Effector memory CD8-positive, alpha-beta T cell (primary cell): ENCODE results near the gene PC.

Experiments used
- ATAC-seq: fragments of 150-1000 bp; cut with Tn5 transposase; replicated peaks from 2 replicates; pipeline ENCODE4 v1.10.0; 2021; ENCODE audit warnings: mild to moderate bottlenecking, moderate library complexity
- DNase-seq, 3 experiments: peaks; one replicate each; pipeline ENCODE4 v3.0.0; 2021
- H3K27ac Mint-ChIP-seq, 2 donors: one replicate each; pipeline ENCODE4 v1.8.0; 2022; ENCODE audit warnings: mild to moderate bottlenecking in 2 of 2, mixed read lengths in 2 of 2, moderate library complexity in 2 of 2
- H3K27me3 Mint-ChIP-seq, 2 donors: one replicate each; pipeline ENCODE4 v1.8.0; 2022; ENCODE audit warnings: mixed read lengths in 2 of 2
- H3K36me3 Mint-ChIP-seq: one replicate; pipeline ENCODE4 v1.8.0; 2022; ENCODE audit warnings: mild to moderate bottlenecking, moderate library complexity, mixed read lengths; ENCODE audit not compliant: insufficient read depth
- H3K4me1 Mint-ChIP-seq, 2 donors: one replicate each; pipeline ENCODE4 v1.8.0; 2022; ENCODE audit warnings: low read depth in 2 of 2, mixed read lengths in 2 of 2
- H3K4me3 Mint-ChIP-seq, 2 donors: one replicate each; pipeline ENCODE4 v1.8.0; 2022; ENCODE audit warnings: mild to moderate bottlenecking in 2 of 2, mixed read lengths in 2 of 2, moderate library complexity in 2 of 2
- H3K9me3 Mint-ChIP-seq, 2 donors: one replicate each; pipeline ENCODE4 v1.8.0; 2022; ENCODE audit warnings: mixed read lengths in 2 of 2

Gene PC

DNA sequence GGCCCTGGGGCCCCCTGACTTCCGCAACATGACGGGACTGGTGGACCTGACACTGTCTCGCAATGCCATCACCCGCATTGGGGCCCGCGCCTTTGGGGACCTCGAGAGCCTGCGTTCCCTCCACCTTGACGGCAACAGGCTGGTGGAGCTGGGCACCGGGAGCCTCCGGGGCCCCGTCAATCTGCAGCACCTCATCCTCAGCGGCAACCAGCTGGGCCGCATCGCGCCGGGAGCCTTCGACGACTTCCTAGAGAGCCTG is 100.3 kb downstream of the PC start:
- ATAC-seq: no peak
- peaks cover 4% of the 10 kb centered on the region for H3K36me3 Mint-ChIP-seq
- no peaks in the 10 kb centered on the region for H3K27me3 Mint-ChIP-seq
- DNase-seq: no peak
- H3K9me3 Mint-ChIP-seq: no peaks in the 10 kb centered on the region
- peak overlapping the region; percentile 70 to 74 for H3K4me3 Mint-ChIP-seq
- H3K27ac Mint-ChIP-seq: no peak overlapping the region
- peaks cover 4 to 5% of the 10 kb centered on the region in 2 donors for H3K4me1 Mint-ChIP-seq

DNA sequence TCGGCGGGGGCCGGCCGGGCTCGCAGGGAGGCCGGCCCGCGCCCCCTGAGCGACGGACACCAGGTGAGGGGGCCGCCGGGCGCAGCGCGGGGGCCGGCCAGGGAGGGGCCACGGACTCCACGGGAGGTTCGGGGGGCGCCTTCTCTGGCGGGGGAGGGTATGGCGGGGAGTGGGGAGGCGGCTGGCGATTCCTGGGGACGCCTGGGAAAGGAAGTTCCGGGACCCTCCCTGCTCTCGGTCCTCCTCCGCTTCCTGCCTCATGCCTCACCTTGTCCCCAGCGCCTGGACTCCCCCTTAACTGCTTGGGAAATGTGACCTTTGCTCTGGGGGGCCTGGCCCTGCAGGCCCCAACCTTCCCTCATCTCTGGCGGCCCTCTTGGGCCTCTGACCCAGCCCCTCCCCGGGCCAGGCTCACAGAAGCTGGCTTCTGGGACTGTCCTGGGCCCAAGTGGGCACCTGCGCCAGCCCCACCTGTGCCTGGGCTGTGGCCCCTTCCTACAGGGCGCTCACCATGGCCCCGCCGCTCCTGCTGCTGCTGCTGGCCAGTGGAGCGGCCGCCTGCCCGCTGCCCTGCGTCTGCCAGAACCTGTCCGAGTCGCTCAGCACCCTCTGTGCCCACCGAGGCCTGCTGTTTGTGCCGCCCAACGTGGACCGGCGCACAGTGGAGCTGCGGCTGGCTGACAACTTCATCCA is 100.8 kb downstream of the PC start:
- ATAC-seq (no peak), DNase-seq (no peak)
- H3K27ac Mint-ChIP-seq: no peak overlapping the region
- no peaks in the 10 kb centered on the region for H3K27me3 Mint-ChIP-seq
- peaks cover 4 to 5% of the 10 kb centered on the region in 2 donors for H3K4me1 Mint-ChIP-seq
- peak overlapping the region; percentile 70 to 74 for H3K4me3 Mint-ChIP-seq
- H3K36me3 Mint-ChIP-seq: peaks cover 4% of the 10 kb centered on the region
- H3K9me3 Mint-ChIP-seq: no peaks in the 10 kb centered on the region

DNA sequence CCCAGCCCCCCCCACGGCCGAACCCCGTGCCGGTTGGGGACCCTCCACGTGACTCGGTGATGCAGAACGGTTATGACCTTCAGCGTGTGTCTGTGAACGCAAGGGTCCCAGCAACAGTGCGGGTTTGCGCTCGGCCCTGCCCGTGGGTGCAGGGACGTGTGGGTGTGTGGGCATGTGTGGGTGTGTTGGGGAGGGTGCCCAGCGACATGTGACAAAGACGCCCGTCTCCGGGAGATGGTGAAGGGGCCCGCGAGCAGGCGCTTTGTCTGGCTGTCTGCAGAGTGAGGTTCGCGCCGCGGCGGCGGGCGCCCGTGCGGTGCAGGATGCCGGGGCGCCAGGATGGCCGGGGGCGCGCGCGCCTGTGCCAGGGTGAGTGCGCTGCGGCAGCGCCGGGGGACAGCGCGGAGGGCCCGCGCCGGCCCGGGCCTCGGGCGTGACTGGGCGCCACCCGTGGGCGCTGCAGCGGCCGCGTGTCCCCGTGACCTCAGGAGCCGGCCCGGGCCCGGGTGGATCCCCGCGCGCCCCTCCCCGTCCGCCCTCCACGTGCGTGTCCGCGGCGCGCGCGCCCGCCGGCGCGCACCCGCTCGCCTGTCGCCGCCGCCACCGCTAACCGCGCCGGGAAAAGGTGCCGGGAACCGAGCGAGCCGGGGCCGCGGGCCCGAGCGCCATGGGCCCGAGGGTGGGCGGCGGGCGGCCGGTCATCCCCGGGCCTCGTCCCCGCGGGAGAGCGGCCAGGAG is 101.5 kb downstream of the PC start, which contains the start of gene LRFN4:
LRFN4 (plus strand) TSS at position 569 of the 738 bp plus-strand sequence. CDS start 681 bp downstream, outside the sequence.
- Mint-ChIP-seq H3K9me3 (no peaks in the 10 kb centered on the region), H3K4me3 (peak within 1 kb of the TSS; percentile 87 to 90), H3K27me3 (no peaks in the 10 kb centered on the region), H3K27ac (peak within 1 kb of the TSS; percentile 57 to 85), H3K36me3 (peaks cover 7% of the 10 kb centered on the region), H3K4me1 (peaks cover 4 to 5% of the 10 kb centered on the region in 2 donors)
- DNase-seq: peak; percentile 67 to 72 (median 70)
- peak; percentile 80 for ATAC-seq

DNA sequence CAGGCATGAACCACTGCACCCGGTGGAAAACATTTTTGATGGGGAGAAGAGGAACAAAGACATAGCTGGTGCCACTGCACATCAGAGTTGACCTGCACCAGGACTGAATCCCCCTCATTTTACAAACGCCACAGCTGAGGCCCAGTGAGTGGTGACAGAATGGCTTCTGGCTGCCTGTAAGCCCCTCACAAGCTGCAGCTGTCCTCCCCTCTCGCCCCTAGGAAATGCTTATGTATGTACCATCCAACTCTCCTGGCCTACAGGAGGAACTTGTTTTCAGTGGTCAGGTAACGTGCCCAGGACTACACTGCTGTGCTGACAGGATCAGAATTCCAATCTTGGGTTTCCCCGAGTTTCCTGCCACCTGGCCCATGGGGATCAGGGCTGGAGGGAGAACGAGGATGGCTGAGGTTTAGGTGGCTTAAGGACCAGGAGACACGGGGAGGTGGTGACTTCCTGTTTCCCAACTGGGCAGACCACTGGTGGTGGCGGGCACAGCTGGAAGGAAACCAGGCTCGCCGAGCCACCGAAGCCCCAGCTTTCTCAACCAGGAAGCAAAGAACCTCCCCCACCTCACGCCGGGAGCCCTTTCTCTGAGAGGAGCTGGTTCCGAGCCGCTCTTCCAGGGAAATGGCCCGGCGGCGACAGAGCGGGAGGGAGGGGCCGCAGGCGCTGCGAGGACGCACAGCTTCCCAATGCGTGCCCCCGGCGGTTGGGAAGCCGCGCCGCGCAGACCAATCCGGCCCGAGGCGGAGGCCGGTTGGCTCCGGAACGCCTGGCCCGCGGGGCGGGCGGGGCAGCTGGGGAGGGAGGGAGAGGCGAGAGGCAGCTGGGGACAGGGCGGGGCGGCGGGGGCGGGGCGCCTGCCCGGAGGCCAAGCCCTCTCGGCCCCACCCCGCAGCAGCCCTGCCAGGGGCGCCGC is 102.3 kb downstream of the PC start:
- Mint-ChIP-seq H3K9me3 (no peaks in the 10 kb centered on the region), H3K27ac (peak overlapping the region; percentile 57 to 85), H3K27me3 (no peaks in the 10 kb centered on the region), H3K36me3 (peaks cover 7% of the 10 kb centered on the region), H3K4me3 (peak overlapping the region; percentile 87 to 90), H3K4me1 (peaks cover 4 to 5% of the 10 kb centered on the region in 2 donors)
- ATAC-seq (peak; percentile 75), DNase-seq (no peak)

DNA sequence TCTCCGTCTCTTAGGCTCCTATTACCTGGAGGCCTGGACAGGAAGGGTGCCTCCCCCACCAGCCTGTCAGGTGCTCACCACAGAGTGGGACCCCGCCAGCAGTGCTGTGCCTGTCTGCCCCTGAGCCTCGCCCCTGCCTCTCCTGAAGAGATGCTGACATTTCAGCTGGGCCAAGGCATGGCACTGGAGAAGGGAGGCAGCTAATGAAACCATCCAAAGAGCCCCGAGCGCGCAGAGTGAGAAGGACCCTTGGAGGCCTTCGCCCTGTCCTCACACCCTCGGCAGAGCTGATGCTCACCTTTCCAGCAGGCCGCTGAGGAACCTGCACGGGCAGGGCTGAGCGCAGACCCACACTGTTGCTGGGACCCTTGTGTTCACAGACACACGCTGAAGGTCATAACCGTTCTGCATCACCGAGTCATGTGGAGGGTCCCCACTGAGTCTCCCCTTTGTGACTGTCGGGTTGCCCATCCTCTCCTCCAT is 103.4 kb downstream of the PC start:
- Mint-ChIP-seq H3K4me3 (peak overlapping the region in 1 of 2 donors; percentile 90), H3K9me3 (no peaks in the 10 kb centered on the region)

DNA sequence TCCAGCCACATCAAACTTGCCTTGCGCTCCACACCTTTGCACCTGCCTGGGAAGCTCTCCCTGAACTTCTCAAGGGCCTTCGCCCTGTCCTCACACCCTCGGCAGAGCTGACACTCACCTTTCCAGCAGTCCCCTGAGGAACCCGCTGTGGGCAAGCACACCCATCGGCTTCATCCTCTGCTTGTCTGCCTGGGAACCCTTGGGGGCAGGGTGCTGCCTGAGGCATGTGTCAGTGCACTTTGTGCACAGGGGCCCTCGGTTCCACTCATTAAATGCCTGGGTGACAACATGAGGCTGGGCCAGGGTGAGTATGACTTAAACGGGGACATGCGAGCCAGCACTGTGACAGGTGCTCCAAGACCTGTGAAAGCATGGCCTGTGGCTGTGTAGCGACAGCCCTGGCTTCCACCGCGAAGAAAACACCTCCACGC is 103.9 kb downstream of the PC start:
- H3K27me3 Mint-ChIP-seq: no peaks in the 10 kb centered on the region
- no peak overlapping the region for H3K4me3 Mint-ChIP-seq
- ATAC-seq (no peak), DNase-seq (no peak)
- H3K9me3 Mint-ChIP-seq: no peaks in the 10 kb centered on the region
- peaks cover 4 to 5% of the 10 kb centered on the region in 2 donors for H3K4me1 Mint-ChIP-seq
- H3K27ac Mint-ChIP-seq: no peak overlapping the region
- peaks cover 16% of the 10 kb centered on the region for H3K36me3 Mint-ChIP-seq

More for the DNA sequence above, 103.4 kb downstream of the PC start:
- peaks cover 14% of the 10 kb centered on the region for H3K36me3 Mint-ChIP-seq
- ATAC-seq: no peak
- H3K4me1 Mint-ChIP-seq: peaks cover 4 to 5% of the 10 kb centered on the region in 2 donors
- no peak for DNase-seq
- H3K27me3 Mint-ChIP-seq: no peaks in the 10 kb centered on the region
- H3K27ac Mint-ChIP-seq: no peak overlapping the region

DNA sequence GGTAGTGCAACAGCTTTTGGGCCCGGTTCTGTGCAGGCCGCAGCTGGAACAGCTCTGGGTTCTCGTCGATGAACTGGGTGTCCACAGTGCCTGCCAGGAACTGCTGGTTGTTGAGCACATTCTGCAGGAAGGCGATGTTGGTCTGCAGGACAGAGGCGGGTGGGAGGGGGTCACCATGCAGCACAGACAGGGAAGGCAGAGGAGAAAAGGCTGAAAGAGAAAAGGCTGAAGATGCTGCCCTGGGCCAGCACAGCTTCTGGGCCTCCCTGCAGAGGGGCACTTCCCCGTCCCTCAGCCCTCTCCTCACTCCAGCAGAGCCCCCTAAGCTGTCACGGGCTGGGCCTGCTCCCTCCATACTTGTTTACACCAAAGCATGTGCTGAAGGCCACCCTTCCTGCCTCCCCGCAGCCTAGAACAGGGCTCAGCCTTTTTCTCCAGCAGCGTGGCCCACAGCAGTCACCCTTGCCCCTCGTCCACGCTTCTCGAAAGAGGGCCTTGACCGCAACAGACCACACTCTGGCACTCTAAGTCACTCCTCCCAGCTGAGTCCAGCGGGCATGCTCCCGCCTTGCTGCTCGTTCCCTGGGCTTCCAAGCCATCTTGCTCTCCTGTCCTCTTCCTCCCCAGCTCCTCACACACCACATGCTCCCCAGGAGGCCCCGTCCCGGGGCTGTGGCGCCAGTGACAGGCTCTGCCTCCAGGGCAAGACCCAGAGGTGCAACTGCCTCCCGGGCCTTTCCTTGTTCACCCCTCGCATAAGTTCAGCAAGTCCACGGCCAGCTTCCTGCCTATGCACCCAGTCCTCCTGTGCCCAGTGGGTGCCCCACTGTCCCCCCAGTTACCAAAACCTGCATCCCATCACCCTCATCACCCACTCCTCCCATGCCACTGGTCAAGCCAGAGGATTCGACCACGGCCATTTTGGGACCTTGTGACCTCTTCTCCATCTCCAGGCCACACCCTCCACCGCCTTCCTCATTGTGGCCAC is 104.6 kb downstream of the PC start:
- ATAC-seq (no peak), DNase-seq (no peak)
- peaks cover 4 to 5% of the 10 kb centered on the region in 2 donors for H3K4me1 Mint-ChIP-seq
- no peak overlapping the region for H3K27ac Mint-ChIP-seq
- peaks cover 16% of the 10 kb centered on the region for H3K36me3 Mint-ChIP-seq
- no peak overlapping the region for H3K4me3 Mint-ChIP-seq
- H3K27me3 Mint-ChIP-seq: no peaks in the 10 kb centered on the region
- H3K9me3 Mint-ChIP-seq: no peaks in the 10 kb centered on the region

DNA sequence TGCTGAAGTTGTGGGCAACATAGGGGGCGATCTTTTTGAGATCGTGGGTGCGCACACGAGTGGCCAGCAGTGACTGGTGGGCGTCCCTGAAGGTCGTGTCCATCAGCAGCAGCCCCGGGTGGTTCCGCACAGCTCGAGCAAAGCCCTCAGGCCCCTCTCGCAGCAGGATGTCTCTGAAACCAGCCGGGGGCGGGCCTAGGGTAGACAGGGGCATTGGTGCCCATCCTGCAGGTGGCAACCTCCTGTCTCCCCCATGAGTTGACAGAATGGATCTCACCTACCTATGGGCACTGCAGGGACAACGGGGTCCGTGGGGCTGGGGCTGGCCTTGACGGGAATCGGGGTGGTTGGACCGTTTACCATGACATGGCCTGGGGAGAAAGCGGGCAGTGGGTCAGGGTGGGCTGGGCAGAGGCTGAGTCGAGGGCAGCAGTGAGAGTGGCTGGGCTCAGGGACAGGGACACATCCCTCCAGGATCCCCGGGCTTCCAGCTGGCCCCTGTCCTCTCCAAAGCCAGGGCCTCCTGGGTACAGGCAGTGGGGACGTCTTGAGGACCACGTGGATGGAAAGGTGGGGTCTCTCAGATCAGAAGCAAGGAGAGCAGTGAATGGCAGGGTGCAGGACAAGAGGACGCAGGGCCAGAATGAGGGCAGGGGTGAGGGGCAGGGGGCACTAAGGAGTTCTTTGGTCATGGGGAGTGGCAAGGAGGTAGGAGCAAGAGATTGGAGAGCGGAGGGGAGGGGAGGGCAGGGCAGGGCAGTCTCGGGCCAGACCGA is 105.5 kb downstream of the PC start:
- H3K4me1 Mint-ChIP-seq: peaks cover 4 to 5% of the 10 kb centered on the region in 2 donors
- H3K27me3 Mint-ChIP-seq: no peaks in the 10 kb centered on the region
- peaks cover 17% of the 10 kb centered on the region for H3K36me3 Mint-ChIP-seq
- DNase-seq (no peak), ATAC-seq (no peak)
- no peak overlapping the region for H3K4me3 Mint-ChIP-seq
- no peaks in the 10 kb centered on the region for H3K9me3 Mint-ChIP-seq
- H3K27ac Mint-ChIP-seq: peak overlapping the region in 1 of 2 donors; percentile 60

DNA sequence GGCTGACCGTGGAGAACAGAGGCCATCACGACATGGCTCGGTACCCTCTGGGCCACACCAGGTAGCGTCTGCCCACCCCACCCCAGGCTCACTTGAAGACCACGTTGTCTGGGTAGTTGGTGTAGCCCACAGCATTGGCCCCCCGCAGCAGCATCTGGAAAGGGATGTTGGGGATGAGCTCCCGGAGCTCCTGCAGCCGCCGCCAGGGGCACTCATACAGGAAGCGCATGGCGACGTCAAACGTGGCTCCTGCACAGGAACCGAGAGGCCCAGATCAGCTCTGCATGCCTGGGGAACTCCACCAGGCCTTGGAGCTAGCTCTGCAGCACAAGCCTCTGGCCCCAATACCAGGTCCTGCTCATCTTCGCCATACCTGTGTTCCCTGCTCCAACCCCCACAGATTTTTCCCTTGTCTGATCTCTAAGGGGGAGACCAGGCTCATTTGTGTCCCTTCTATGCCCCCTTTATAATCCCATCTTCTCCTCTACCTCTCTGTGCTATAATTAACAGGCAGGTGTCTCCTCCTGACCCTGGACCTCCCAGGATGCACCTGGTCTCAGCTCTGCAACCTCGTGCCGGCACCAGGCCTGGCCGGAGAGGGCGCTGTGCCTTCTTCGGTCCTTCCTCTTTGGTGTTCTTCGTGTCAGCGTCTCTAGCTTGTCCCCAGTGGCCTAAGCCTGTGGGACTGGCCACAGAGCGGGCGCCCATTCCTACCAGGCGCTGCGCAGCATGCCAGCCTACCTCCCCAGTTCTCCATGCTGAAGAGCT is 106.3 kb downstream of the PC start:
- DNase-seq (no peak), ATAC-seq (no peak)
- Mint-ChIP-seq H3K27ac (peak overlapping the region in 1 of 2 donors; percentile 60), H3K4me1 (peaks cover 4 to 5% of the 10 kb centered on the region in 2 donors), H3K27me3 (no peaks in the 10 kb centered on the region), H3K4me3 (no peak overlapping the region), H3K9me3 (no peaks in the 10 kb centered on the region), H3K36me3 (peaks cover 17% of the 10 kb centered on the region)

DNA sequence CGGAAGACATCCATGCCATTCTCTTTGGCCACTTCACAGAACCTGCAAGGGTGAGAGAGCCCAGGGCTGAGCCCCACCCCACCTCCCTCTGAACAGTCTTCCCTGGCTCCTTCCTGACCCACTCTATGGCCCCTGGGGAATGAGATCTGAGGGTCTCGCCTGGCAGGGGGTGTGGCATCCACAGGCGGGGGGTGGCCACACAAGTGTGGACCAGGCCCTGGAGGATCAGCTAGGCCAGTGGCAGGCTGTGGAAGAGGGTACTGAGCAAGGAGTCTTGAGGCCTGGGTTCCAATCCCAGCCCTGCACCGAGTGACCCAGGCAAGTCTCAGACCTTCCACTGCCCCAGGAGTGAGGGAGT is 107.0 kb downstream of the PC start:
- Mint-ChIP-seq H3K9me3 (no peaks in the 10 kb centered on the region), H3K4me3 (no peak overlapping the region), H3K27ac (no peak overlapping the region), H3K36me3 (peaks cover 21% of the 10 kb centered on the region), H3K27me3 (no peaks in the 10 kb centered on the region), H3K4me1 (peaks cover 3 to 4% of the 10 kb centered on the region in 2 donors)
- DNase-seq: no peak
- ATAC-seq: no peak

DNA sequence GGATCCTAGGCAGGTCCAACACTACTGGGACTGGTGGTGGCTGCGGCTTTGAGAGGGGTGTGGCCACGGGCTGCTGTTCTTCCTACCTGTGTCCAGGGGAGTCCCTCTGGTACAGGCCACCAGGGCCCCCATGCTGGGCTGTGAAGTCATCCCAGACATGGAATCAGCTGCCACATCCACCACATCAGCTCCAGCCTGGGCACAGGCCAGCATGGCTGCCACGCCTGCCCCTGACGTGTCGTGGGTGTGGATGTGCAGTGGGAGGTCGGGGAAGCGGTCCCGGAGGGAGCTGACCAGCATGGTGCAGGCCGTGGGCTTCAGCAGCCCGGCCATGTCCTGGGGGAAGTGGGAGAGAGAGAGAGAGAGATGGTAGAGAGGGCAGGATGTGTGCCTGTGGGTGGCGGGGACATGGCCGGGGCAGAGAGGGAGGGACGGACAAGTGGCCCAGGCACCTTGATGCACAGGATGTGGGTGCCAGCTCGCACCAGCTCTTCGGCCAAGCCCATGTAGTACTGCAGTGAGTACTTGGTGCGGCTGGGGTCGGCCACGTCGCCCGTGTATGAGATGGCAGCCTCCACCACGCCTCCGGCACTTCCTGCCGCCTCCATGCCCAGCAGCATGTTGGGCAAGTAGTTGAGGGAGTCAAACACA is 107.5 kb downstream of the PC start:
- DNase-seq: no peak
- H3K27me3 Mint-ChIP-seq: no peaks in the 10 kb centered on the region
- no peak for ATAC-seq
- no peak overlapping the region for H3K4me3 Mint-ChIP-seq
- peaks cover 2 to 3% of the 10 kb centered on the region in 2 donors for H3K4me1 Mint-ChIP-seq
- no peaks in the 10 kb centered on the region for H3K9me3 Mint-ChIP-seq
- H3K27ac Mint-ChIP-seq: no peak overlapping the region
- peaks cover 26% of the 10 kb centered on the region for H3K36me3 Mint-ChIP-seq
